Osteoblast (primary cell): ENCODE data around the gene EIF6. TPM values are rescaled to one million over a fixed set of nuclear protein-coding genes. Genes with fewer than 3 reads are reported as not detected.

Experiments
- DNase-seq: peaks from one replicate; pipeline ENCODE4 v3.0.0; 2011; ENCODE audit warnings: low spot score, mixed read lengths; ENCODE audit not compliant: insufficient read length; ENCODE audit errors: missing footprints
- H2AFZ ChIP-seq: 2 replicates; pipeline ENCODE4 v1.6.0; 2011; ENCODE audit warnings: mild to moderate bottlenecking, low read length
- H3K27ac ChIP-seq: 2 replicates; pipeline ENCODE4 v1.5.1; 2011; ENCODE audit warnings: mild to moderate bottlenecking, low read depth, low read length, moderate library complexity
- H3K27me3 ChIP-seq: 2 replicates; pipeline ENCODE4 v1.6.0; 2012; ENCODE audit warnings: mild to moderate bottlenecking, control low read depth, inconsistent platforms, low read length, moderate library complexity; ENCODE audit not compliant: insufficient read depth
- H3K36me3 ChIP-seq: 2 replicates; pipeline ENCODE4 v1.5.1; 2011; ENCODE audit warnings: mild to moderate bottlenecking, low read length, control low read depth, moderate library complexity; ENCODE audit not compliant: insufficient read depth
- H3K4me1 ChIP-seq: 2 replicates; pipeline ENCODE4 v1.5.1; 2011; ENCODE audit warnings: mild to moderate bottlenecking, low read length, control low read depth, moderate library complexity; ENCODE audit not compliant: insufficient read depth
- H3K4me2 ChIP-seq: 2 replicates; pipeline ENCODE4 v1.6.0; 2011; ENCODE audit warnings: mild to moderate bottlenecking, low read length; ENCODE audit not compliant: insufficient read depth
- H3K4me3 ChIP-seq: fragments of 200-600 bp; sonication (generic); 3 replicates; pipeline ENCODE4 v1.5.1; 2012; ENCODE audit warnings: mild to moderate bottlenecking, low read length, inconsistent platforms; ENCODE audit not compliant: insufficient read depth
- H3K79me2 ChIP-seq: 2 replicates; pipeline ENCODE4 v1.6.0; 2012; ENCODE audit warnings: mild to moderate bottlenecking, low read length, control low read depth, inconsistent platforms; ENCODE audit not compliant: insufficient read depth
- H3K9me3 ChIP-seq: 2 replicates; pipeline ENCODE4 v1.5.1; 2011; ENCODE audit warnings: low read depth, low read length, control low read depth
- H4K20me1 ChIP-seq: 2 replicates; pipeline ENCODE4 v1.6.0; 2012; ENCODE audit warnings: mild to moderate bottlenecking, low read length, control low read depth; ENCODE audit not compliant: insufficient read depth
- total RNA-seq: library from RNA; depleted of rRNA; stranded (reverse); fragments of >200 nt; gene quantifications from 2 replicates; pipeline ENCODE4 v1.2.3, GENCODE V29; 2012
- TF ChIP-seq, protein P1 (sequence below): IDR thresholded peaks from 2 replicates; pipeline ENCODE4 v1.5.1; 2011; ENCODE audit warnings: mild to moderate bottlenecking, low read depth, low read length, moderate library complexity; ENCODE audit errors: extremely low read depth

EIF6 gene
- total RNA-seq, 1 donor, result 121 TPM

DNA sequence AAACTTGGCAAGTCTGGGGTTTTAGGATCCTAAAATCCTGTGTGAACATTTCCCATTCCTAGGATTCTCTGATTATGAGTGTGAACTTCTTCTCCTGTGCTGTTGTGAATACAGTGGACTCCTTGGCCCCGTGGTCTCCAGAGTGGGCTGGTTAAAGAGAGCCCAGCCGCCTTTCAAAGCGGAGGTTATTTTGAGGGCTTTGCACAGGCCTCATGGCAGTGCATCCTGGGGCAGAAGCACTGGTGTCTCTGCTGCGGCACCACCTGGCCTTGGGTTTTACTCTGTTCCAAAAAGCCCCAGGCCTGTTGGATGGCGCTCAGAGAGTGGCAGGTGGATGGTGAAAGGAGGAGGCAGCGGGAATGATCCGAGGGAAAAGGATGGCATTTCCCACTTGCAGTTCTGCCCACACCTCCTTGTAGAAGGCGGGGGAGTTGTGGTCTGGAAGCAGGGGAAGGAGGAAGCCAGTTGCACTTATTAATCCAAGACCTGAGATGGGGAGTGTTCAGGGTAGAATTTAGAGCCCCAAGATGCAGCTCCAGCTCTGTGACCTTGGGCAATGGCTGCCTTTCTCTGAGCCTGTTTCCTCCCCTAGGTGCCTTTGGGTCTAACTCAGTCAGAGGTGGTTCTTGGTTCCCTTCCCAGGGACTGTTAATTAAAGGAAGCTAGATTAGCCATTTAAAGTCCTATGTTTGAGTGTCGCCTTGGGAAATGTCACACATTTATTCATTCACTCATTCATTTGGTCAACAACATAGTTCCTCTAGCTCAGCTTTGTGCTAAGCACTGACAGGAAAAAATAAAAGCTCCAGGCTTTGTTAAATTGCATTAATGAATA, 35.7 kb downstream of the EIF6 start:
- TF ChIP-seq, protein P1, sequence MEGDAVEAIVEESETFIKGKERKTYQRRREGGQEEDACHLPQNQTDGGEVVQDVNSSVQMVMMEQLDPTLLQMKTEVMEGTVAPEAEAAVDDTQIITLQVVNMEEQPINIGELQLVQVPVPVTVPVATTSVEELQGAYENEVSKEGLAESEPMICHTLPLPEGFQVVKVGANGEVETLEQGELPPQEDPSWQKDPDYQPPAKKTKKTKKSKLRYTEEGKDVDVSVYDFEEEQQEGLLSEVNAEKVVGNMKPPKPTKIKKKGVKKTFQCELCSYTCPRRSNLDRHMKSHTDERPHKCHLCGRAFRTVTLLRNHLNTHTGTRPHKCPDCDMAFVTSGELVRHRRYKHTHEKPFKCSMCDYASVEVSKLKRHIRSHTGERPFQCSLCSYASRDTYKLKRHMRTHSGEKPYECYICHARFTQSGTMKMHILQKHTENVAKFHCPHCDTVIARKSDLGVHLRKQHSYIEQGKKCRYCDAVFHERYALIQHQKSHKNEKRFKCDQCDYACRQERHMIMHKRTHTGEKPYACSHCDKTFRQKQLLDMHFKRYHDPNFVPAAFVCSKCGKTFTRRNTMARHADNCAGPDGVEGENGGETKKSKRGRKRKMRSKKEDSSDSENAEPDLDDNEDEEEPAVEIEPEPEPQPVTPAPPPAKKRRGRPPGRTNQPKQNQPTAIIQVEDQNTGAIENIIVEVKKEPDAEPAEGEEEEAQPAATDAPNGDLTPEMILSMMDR, result no peak
- Histone ChIP-seq H3K4me3 (no peak overlapping the region), H4K20me1 (no peaks in the 10 kb centered on the region), H2AFZ (no peak overlapping the region), H3K27me3 (no peaks in the 10 kb centered on the region), H3K4me1 (no peaks in the 10 kb centered on the region), H3K79me2 (no peaks in the 10 kb centered on the region), H3K9me3 (no peaks in the 10 kb centered on the region), H3K4me2 (no peak overlapping the region), H3K36me3 (no peaks in the 10 kb centered on the region), H3K27ac (no peak overlapping the region)
- no peak for DNase-seq

DNA sequence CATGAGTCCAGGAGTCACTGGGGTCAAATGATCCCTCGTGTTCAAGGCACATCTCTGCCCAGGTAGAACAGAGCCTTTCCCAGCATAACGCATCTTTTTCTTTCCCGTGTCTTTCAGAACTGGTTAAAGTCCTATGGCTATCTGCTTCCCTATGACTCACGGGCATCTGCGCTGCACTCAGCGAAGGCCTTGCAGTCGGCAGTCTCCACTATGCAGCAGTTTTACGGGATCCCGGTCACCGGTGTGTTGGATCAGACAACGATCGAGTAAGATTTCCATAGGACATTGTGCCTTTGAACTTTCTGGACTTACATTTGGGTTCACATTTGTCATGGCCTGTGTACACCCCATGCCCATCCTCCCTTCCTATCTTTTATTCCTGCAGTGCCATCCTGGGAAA, 37.8 kb downstream of the EIF6 start:
- TF ChIP-seq, protein P1, result no peak
- no peaks in the 10 kb centered on the region for H3K4me1 ChIP-seq
- no peak overlapping the region for H3K4me2 ChIP-seq
- no peak for DNase-seq
- no peaks in the 10 kb centered on the region for H3K36me3 ChIP-seq
- H3K4me3 ChIP-seq, result no peak overlapping the region
- no peak overlapping the region for H3K27ac ChIP-seq
- no peaks in the 10 kb centered on the region for H3K79me2 ChIP-seq
- H3K27me3 ChIP-seq, result no peaks in the 10 kb centered on the region
- no peaks in the 10 kb centered on the region for H4K20me1 ChIP-seq
- H2AFZ ChIP-seq, result no peak overlapping the region
- no peaks in the 10 kb centered on the region for H3K9me3 ChIP-seq

DNA sequence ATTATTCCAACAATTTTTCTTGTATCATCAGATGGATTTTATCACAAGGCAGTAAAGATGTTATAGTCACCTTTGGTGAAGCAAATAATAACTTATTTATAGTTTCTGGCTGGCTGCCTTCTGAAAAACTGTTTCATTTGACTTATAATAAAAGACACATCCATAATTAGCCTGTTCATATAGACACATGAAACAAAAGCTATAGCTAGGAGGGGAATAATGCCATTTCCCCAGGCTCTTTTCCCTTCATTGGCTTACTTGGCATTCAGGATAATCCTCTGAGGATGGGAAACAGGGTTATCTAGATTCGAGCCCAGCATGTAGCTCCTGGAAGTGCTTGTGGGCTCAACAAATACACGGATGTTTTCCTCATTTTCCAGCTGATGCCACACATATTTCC, 40.6 kb downstream of the EIF6 start:
- TF ChIP-seq, protein P1, result no peak
- H2AFZ ChIP-seq, result no peak overlapping the region

DNA sequence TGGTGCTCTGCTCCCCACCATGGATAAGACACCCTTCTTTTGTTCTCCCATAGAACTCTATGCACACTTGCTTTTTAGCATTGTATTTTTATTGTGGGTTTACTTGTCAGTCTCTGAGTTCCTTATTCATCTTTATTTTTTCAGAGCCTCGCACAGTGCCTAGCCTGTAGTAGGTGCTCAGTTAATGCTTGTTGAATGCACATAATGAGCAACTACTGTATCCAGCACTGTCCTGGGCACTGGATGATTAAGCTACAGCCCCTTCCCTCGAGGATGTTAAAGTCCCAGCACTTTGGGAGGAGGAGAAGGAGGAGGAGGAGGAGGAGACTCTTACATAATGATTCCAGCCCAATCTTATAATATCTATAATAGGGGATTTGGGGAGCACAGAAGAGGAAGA, 41.3 kb downstream of the EIF6 start:
- H3K4me3 ChIP-seq, result no peak overlapping the region
- H2AFZ ChIP-seq, result no peak overlapping the region
- peaks cover 5% of the 10 kb centered on the region for H4K20me1 ChIP-seq
- no peak overlapping the region for H3K4me2 ChIP-seq
- no peak for DNase-seq
- no peaks in the 10 kb centered on the region for H3K27me3 ChIP-seq
- no peaks in the 10 kb centered on the region for H3K79me2 ChIP-seq
- H3K36me3 ChIP-seq, result no peaks in the 10 kb centered on the region
- H3K4me1 ChIP-seq, result no peaks in the 10 kb centered on the region
- TF ChIP-seq, protein P1, result no peak
- no peaks in the 10 kb centered on the region for H3K9me3 ChIP-seq
- no peak overlapping the region for H3K27ac ChIP-seq

More for the DNA sequence above, 40.6 kb downstream of the EIF6 start:
- Histone ChIP-seq H3K27me3 (no peaks in the 10 kb centered on the region), H4K20me1 (peaks cover 5% of the 10 kb centered on the region), H3K4me2 (no peak overlapping the region), H3K4me1 (no peaks in the 10 kb centered on the region), H3K9me3 (no peaks in the 10 kb centered on the region), H3K36me3 (no peaks in the 10 kb centered on the region), H3K27ac (no peak overlapping the region), H3K79me2 (no peaks in the 10 kb centered on the region), H3K4me3 (no peak overlapping the region)
- DNase-seq, result no peak
